BE2C (cell line): ENCODE data around the gene SNTG2.
"Not testable (repeated sequence)": the region's sequence is repeated elsewhere in the genome, so short reads cannot be mapped to it uniquely, and the experiment has no call there.

Experiments used
- DNase-seq: peaks from one replicate; pipeline ENCODE4 v3.0.0-alpha.2; 2020
- H3K27me3 ChIP-seq: fragments of 250-450 bp; sonication (Bioruptor Pico); 2 replicates; pipeline ENCODE4 v1.5.1; 2020; ENCODE audit warnings: mild to moderate bottlenecking
- H3K36me3 ChIP-seq: fragments of 250-450 bp; sonication (Bioruptor Pico); 2 replicates; pipeline ENCODE4 v1.5.1; 2020; ENCODE audit warnings: mild to moderate bottlenecking
- H3K4me1 ChIP-seq: fragments of 250-450 bp; sonication (Bioruptor Pico); 2 replicates; pipeline ENCODE4 v1.5.1; 2020
- H3K4me3 ChIP-seq: 2 replicates; pipeline ENCODE4 v1.5.1; 2011; ENCODE audit warnings: low read depth, low read length
- H3K9me3 ChIP-seq: fragments of 250-450 bp; sonication (Bioruptor Pico); 2 replicates; pipeline ENCODE4 v1.5.1; 2020
- CTCF ChIP-seq: IDR thresholded peaks from 2 replicates; pipeline ENCODE4 v1.5.1; 2012; ENCODE audit warnings: mild to moderate bottlenecking, low read depth, low read length

SNTG2 gene

GRCh38 chr2:1374287-1374686 is 423.6 kb downstream of the SNTG2 start:
- Histone ChIP-seq H3K36me3 (no peaks in the 10 kb centered on the region), H3K4me1 (no peaks in the 10 kb centered on the region), H3K4me3 (no peak overlapping the region), H3K27me3 (no peaks in the 10 kb centered on the region), H3K9me3 (no peaks in the 10 kb centered on the region)
- TF ChIP-seq CTCF = no peak
- no peak for DNase-seq

- H3K4me1 ChIP-seq = no peaks in the 10 kb centered on the region
- H3K4me3 ChIP-seq = no peak overlapping the region
- H3K36me3 ChIP-seq = no peaks in the 10 kb centered on the region
- no peaks in the 10 kb centered on the region for H3K27me3 ChIP-seq
- no peak for TF ChIP-seq CTCF
- no peak for DNase-seq
- no peaks in the 10 kb centered on the region for H3K9me3 ChIP-seq
Observed at GRCh38 chr2:1375794-1376193, 425.1 kb downstream of the SNTG2 start.

GRCh38 chr2:1377473-1377872 is 426.8 kb downstream of the SNTG2 start:
- no peak for DNase-seq
- Histone ChIP-seq H3K4me3 (no peak overlapping the region), H3K36me3 (no peaks in the 10 kb centered on the region), H3K4me1 (no peaks in the 10 kb centered on the region), H3K9me3 (no peaks in the 10 kb centered on the region), H3K27me3 (no peaks in the 10 kb centered on the region)
- TF ChIP-seq CTCF = no peak

- DNase-seq = no peak
- TF ChIP-seq CTCF = no peak
- H3K36me3 ChIP-seq = no peaks in the 10 kb centered on the region
- H3K27me3 ChIP-seq = no peaks in the 10 kb centered on the region
- no peaks in the 10 kb centered on the region for H3K4me1 ChIP-seq
- no peaks in the 10 kb centered on the region for H3K9me3 ChIP-seq
- no peak overlapping the region for H3K4me3 ChIP-seq
Observed at GRCh38 chr2:1378456-1379150, 428.0 kb downstream of the SNTG2 start.

- Histone ChIP-seq H3K27me3 (no peaks in the 10 kb centered on the region), H3K36me3 (no peaks in the 10 kb centered on the region), H3K4me1 (no peaks in the 10 kb centered on the region), H3K4me3 (no peak overlapping the region), H3K9me3 (no peaks in the 10 kb centered on the region)
- TF ChIP-seq CTCF = no peak
- no peak for DNase-seq
Observed at GRCh38 chr2:1381644-1382043, 431.0 kb downstream of the SNTG2 start.

GRCh38 chr2:1387954-1388725 is 437.5 kb downstream of the SNTG2 start:
- not testable (repeated sequence) for H3K4me1 ChIP-seq, DNase-seq, H3K27me3 ChIP-seq, H3K9me3 ChIP-seq, H3K36me3 ChIP-seq, H3K4me3 ChIP-seq

- not testable (repeated sequence) for H3K27me3 ChIP-seq, DNase-seq, H3K4me1 ChIP-seq, H3K4me3 ChIP-seq, H3K9me3 ChIP-seq, H3K36me3 ChIP-seq
Observed at GRCh38 chr2:1390118-1390517, 439.5 kb downstream of the SNTG2 start.
